ENCODE results near the gene CRYGS.

GRCh38 chr3:186582541-186582940 lies 38.4 kb upstream of the CRYGS start:
- TF ChIP-seq, protein P1, sequence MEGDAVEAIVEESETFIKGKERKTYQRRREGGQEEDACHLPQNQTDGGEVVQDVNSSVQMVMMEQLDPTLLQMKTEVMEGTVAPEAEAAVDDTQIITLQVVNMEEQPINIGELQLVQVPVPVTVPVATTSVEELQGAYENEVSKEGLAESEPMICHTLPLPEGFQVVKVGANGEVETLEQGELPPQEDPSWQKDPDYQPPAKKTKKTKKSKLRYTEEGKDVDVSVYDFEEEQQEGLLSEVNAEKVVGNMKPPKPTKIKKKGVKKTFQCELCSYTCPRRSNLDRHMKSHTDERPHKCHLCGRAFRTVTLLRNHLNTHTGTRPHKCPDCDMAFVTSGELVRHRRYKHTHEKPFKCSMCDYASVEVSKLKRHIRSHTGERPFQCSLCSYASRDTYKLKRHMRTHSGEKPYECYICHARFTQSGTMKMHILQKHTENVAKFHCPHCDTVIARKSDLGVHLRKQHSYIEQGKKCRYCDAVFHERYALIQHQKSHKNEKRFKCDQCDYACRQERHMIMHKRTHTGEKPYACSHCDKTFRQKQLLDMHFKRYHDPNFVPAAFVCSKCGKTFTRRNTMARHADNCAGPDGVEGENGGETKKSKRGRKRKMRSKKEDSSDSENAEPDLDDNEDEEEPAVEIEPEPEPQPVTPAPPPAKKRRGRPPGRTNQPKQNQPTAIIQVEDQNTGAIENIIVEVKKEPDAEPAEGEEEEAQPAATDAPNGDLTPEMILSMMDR (IDR thresholded peaks at IDR 0.05) = no peak
- TF ChIP-seq POLR2A (IDR thresholded peaks at IDR 0.05) = no peak

Measured in uterus (tissue), 2 donors.